Activated CD8-positive, alpha-beta memory T cell treated with anti-CD3 and anti-CD28 coated beads for 1 hour (primary cell): ENCODE results near the gene ESR2.
"Not testable (repeated sequence)": the region's sequence is repeated elsewhere in the genome, so short reads cannot be mapped to it uniquely, and the experiment has no call there.

Experiments used
- DNase-seq, 2 donors: peaks; one replicate each; pipeline ENCODE4 v3.0.0-alpha.2; 2020; ENCODE audit warnings: low read depth in 1 of 2; ENCODE audit errors: extremely low read depth in 1 of 2

The ESR2 gene

DNA sequence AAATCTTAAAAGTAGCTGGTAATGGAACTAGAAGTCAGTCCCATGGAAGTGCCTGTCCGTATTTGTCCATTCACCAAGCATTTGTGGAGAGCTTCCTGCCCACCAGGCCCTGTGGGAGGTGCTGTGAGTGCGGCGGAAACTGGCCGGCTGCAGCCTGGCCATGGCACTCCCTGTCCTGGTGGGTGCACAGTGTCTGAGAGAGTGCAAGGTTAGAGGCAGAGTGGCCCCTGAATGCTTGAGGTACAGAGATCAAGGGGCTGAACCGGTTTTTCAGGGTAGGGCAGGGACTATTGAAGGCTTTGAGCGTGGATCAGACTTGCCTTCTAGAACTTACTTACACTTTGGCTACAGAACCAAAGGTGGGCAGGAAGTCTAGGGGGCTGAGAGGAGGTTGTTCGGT is 92.9 kb downstream of the ESR2 start:
- DNase-seq, result no peak

GRCh38 chr14:64200170-64200569 is 94.0 kb downstream of the ESR2 start:
- DNase-seq, result no peak

DNA sequence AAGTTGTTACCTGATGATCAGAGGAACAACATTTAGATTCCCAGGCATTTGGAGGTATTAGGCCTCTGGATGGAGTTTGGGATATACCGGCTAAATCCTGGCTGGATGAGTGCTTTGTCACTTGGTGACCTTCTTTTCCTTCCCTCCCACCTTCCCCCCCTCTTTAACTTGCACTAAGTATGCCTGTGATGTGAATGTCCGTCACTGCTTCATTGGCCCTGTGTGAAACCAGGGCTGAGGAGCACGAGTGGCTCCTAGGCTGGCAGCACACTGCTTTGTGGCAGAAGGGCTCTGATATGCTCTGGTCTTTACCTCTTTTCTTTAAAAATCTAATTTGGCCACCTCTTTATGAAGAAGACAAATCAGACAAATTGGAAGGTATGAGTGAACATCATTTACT is 95.7 kb downstream of the ESR2 start:
- no peak for DNase-seq

- DNase-seq, result no peak
Measured at GRCh38 chr14:64197996-64198395, 96.2 kb downstream of the ESR2 start.

DNA sequence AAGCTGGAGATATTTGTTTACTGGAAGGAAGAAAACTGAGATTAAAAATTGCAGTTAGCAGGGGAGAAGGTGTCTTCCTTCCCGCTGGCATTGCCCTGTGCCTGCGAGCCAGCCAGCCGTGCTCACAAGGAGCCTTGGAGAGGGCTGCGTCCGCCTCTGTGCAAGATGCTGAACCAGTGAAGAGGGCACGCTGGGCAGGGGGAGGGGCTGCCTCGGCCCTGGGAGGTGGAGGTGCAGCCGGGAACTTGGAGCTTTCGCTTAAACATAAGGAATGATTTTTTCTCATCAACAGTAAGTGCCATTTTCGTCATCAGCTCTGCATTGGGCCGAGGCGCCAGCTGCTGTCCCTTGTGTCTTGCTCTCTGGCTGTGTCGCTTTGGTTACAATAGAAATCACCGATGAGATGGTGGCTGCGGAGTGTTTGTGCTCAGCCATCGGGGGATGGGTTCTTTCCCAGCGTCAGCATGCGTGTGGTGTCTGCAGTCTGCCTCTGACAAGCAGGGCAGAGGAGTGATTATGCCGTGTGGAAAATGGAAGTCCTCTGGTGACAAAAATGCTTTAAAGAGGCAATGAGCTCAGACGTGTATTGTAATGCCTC is 97.3 kb downstream of the ESR2 start:
- no peak for DNase-seq

- no peak for DNase-seq
Measured at GRCh38 chr14:64196056-64196455, 98.1 kb downstream of the ESR2 start.

GRCh38 chr14:64195199-64195598 is 99.0 kb downstream of the ESR2 start:
- DNase-seq, result no peak

DNA sequence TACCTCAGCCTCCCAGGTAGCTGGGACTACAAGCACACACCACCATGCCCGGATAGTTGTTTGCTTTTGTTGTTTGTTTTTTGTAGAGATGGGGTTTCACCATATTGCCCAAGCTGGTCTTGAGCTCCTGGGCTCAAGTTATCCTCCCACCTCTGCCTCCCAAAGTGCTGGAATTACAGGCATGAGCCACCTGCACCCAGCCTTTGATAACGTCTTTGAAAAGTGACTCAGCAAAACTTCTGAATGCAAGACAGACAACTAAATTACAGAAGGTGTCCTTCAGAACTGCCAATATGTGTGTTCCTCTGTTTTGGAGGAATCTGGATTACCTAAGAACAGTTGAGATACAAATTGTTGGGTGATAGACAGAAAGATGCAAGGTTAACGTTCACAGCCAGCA is 99.8 kb downstream of the ESR2 start:
- no peak for DNase-seq

DNA sequence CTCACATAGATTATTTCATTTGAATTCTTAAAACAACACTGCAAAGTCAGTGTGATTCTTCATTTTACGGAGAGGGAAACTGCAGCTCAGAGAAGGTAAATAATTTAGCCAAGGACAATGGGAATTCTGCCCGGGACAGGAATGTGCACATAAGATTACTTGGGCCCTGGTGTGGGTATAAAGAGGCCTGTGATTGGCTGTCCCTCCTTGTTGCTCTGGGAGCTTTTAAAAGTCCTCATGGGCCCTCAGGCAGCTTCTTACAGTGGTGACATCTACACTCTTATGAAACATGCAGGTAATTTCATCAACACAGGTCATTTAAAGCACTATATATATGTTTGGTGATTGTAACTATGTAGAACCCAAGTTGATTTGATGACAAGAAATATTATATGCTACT is 100.3 kb downstream of the ESR2 start:
- no peak for DNase-seq

DNA sequence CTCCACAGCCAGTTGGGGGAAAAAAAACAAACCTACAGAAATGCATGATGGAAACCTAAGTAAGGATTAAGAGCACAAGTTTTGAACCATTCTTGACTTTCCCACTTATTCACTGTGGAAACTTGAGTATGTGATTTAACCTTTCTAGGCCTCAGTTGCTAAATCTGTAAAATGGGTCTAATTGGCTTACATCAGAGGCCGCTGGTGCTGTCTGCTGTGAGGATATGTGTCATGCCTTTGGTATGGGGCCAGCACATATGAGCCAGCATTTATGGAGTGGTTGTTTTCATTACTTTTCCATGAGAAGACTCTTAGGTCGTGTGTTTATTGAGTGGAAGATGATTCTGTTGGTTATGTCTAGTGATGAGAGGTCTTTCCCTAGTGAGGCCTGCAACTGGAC is 102.4 kb downstream of the ESR2 start:
- DNase-seq, result no peak

- no peak for DNase-seq
Measured at GRCh38 chr14:64190974-64191502, 103.1 kb downstream of the ESR2 start.

DNA sequence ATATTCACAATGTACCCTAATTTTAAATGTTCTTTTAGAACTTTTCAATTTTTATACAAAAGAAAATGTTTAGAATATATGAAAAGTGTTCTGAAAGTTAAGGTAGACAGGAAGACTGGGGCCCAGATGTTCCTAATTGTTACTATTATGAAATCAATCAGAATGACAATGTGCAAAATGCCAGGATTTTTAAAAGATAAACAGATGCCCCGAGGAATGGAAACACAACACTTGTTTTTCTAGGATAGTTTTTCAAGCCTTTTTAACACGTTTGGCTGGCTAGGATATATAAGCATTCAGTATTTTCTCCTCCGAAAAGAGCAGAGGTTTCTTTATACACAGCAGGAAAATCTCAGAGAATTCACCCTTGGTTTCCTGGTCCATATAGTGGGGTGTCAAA is 106.8 kb downstream of the ESR2 start:
- DNase-seq, result no peak

DNA sequence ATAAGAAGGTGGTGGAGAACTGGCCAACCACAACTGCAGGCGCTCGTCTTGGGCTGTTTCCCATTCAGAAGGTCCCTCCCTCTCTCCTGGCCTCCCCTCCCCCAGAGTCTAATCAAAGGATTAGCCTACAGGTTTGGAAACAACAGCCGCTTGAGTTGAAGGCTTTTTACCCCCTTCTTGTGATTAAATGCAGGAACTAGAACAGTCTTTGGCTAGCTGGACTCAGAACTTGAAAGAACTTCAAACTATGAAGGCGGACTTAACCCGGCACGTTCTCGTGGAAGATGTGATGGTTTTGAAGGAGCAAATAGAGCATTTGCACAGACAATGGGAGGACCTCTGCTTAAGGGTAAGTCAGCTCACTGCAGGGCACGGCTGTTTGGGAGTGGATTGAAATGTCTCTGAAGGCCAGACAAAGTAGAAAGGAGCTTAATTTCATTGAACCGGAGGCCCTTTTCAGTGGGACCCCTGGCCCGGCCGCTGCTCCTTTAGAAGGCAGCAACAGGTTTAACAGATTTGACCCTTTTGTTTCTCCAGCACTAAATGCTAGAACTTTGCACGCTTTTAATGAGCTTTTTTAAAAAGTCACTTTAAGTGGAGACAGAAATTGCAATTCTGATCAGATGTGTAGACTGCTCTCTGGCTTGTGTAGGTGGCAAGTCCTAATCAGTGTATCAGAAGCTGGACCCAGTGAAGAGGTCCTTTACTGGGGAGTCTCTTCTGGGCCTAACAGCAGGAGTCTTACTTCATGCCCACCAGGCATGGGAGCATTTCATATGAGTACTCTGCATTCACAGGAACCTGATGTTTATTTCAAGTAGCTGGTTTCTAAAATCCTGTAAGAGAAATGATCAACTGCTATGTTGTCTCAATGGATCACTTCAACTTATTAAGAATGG is 107.7 kb downstream of the ESR2 start:
- DNase-seq, result no peak

DNA sequence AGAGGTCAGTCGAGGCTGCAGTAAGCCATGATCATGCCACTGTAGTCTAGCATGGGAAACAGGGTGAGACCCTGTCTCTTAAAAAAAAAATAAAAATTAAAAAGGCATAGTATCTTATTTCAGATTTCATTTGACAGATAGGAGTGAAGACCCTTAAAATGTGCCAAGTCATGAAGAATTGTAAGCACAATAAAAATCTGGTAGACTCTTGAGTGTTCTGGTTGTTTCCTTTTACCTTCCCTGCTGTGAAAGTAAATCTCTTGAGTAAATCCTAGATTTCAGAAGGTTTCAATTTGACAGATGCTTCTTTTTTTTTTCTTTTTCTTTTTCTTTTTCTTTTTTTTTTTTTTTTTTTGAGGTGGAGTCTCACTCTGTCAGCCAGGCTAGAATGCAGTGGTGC is 109.0 kb downstream of the ESR2 start:
- DNase-seq, result no peak

- no peak for DNase-seq
Measured at GRCh38 chr14:64184103-64184729, 110.0 kb downstream of the ESR2 start.

- DNase-seq, result not testable (repeated sequence)
Measured at GRCh38 chr14:64182908-64183307, 111.3 kb downstream of the ESR2 start.

DNA sequence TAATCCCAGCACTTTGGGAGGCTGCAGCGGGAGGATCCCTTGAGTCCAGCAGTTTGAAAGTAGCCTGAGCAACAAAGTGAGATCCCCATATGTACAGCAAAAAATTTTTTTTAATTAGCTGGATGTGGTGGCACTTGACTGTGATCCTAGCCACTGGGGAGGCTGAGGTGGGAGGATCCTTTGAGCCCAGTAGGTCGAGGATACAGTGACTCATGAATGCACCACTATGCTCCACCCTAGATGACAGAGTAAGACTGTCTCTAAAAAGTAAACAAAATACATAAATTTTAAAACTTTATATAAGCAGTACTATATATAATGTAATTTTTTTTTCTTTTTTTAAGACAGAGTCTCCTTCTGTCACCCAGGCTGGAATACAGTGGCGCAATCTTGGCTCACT is 115.4 kb downstream of the ESR2 start:
- no peak for DNase-seq

DNA sequence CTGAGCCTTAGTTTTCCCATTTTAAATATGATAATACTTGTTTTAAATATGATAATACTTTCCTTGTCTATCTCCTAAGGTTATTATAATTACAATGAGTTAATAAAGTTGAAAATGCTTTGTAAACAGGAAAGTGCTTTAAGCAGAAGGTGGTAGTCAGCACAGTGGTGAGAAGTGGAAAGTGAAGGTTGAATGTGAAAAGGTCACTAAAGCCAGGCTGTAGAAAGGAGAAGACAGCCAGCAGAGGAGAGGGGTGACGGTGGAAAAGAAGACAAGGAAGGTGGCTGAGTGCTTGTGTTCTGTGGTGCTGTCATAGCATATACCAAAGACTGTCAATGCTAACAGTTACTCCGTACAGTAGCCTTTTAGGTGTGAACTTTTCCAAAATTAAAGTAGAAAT is 117.8 kb downstream of the ESR2 start:
- DNase-seq, result no peak

- no peak for DNase-seq
Measured at GRCh38 chr14:64174922-64175782, 119.0 kb downstream of the ESR2 start.

DNA sequence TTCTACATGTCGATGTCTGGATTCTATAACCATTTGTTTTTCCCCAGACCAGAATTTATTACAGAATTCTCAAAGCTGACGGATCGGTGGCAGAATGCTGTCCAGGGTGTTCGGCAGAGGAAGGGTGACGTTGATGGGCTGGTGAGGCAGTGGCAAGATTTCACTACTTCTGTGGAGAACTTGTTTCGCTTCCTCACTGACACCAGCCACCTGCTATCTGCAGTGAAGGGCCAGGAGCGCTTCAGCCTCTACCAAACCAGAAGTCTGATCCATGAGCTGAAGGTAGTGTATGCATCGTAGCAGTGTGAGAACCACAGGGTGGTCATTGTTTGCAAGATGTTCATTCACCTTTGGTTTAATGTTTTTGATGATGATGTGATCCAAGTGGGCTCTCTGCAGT is 124.0 kb downstream of the ESR2 start:
- DNase-seq, result no peak

DNA sequence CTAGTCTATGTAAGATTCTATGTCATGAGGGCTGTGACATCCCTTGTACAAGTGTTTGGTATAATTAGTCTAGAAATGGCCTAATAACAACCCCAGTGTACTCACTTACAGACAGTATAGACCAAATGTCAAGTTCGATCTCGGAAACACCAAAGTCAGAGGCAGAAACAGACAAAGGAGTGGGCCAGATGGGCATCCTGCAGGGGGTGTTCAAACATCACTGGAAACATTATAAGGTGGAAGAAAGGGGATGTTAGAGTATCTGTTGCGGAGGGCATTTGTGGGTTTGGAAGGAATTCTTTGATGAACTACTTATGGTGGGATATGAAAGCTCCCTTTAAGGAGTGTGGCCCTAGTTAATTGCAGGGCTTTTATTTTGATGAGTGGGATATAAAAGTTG is 134.6 kb downstream of the ESR2 start:
- no peak for DNase-seq
